ENCODE data around the gene DMRT3.
A peak's percentile ranks its signal among the peaks of the same experiment; 100 is the strongest.

DMRT3 gene

DNA sequence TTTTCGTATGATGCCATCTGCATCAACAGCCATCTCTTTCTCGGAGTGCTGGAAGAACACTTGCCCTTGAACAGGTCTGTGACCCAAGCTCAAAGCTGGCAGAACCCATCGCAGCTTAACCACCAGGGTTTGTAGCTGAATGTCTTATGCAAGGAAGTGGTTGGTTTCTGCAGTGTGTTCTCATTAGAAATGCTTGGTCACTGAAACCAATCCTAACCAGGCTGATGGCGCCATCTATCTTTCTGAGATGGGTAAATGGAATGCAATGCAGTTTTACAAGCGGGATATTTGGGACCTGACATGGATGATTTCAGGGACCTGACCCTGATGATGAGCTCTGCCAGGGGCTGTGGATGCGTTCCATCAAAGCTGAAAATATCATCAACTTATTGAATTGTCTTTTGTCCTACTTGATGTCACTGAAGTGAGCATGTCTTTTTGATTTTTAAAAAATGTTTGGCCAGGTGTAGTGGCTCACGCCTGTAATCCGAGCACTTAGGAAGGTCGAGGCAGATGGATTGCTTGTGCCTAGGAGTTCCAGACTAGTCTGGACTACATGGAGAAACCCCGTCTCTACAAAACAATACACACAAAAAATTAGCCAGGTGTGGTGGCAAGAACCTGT lies 28.7 kb downstream of the DMRT3 start:
- peak; percentile 15 for DNase-seq

DNA sequence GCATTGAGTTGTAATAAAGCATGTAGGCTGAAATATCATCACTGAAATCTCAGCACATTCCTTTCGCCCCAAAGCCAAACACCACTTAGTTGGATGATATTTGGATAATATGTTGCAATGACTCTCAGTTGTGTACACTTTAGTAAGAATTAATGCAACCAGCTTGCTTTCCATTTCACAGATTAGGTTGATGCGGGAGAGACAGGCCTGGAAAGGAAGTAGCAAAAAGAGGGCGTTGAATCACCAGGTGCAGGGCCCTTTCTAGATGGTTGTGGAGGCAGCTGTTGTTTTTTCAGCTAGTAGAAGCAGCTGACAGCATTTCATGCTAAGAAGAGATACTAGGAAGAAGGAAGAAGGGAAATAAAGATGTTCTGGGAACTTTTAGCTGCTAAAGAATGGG lies 30.9 kb downstream of the DMRT3 start:
- DNase-seq = no peak

DNA sequence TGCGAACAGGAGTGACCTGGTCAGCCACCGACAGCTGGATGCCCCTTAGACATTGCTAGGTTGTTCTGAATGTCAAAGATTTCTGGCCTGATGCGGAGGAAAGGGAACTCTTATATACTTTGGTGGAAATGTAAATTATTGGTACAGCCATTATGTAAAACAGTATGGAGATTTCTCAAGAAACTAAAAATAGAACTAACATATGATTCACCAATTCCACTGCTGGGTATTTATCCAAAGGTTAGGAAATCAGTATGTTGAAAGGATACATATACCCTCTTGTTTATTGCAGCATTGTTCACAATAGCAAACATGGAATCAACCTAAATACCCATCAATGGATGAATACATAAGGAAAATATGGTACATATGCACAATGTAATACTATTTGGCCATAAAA lies 31.8 kb downstream of the DMRT3 start:
- DNase-seq = no peak

DNA sequence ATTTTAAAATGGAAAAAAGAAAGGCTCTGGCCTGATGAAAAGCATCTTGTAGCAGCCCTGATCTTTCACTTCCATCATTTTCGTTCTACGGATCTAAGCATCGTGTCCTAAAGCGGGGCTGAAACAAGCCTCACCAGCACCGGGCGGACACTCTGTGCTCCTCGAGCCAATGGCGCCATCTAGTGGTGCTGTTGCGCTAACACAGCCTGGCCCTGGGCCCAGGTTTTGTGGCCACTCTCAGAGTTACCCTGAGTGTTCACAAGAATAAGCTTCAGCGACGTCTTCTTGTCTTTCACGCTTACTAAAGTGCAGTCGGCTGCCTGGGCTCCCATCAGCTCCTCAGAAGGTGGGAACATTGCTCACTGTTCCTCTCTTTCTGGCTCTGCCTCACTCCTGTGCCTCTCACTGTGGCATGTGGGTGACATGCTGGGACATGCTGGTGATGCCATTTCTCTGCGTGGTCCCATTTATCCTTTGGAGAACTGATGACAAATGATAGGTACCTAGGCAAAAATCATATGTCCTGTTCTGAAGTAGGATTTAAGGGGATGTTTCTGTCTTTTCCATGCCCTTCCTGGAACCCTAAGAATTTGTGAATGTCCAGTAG lies 32.7 kb downstream of the DMRT3 start:
- DNase-seq = peak; percentile 69

DNA sequence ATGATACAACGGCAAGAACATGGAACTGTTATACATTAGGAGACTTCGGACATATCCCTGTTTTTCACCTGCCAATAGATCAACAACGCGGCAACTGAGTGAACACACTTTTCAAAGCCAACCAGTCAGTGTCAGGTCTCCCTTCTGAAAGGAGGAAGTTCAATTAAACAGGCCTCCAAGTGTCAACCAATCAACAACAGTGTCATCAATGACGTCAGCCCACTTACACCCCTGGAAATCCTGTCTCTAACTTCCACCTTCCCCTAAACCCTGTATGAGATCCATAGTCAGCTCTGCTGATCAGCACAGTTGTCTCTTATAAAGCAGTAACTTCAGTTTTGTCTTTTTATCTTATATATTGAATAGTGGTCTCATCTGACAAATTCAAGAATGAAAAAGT lies 36.6 kb downstream of the DMRT3 start:
- no peak for DNase-seq

DNA sequence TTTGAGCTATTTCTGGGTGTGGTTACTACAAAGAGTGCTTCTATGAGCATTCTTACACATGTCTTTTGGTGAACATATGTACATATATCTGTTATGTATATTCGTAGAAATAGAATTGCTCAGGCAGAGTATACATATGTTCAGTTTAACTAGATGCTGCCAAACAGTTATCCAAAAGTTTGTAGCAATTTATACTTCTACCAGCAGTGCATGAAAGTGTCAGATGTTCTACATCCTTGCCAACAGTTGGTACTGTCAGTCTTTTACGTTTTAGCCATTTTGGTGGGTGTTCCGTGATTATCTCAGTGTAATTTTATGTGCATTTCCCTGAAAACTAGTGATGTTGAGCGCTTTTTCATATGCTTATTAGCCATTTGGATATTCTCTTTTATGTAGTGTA lies 37.8 kb downstream of the DMRT3 start:
- no peak for DNase-seq

DNA sequence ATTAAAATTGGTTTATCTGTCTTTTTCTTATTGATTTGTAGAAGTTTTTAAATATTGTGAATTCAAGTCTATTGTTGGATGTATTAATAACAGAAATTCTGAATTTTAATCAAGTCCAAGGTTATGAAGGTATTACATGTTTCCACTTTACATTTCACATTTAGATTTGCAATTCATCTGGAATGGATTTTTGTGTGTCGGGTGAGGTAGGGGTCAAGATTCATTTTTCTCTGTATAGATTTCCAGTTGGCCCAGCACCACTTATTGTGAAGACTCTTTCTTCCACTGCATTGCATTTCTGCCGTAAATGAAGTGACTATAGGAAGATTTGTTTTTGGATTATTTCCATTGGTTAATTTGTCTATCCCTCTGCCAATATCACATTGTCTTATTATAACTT lies 38.2 kb downstream of the DMRT3 start:
- no peak for DNase-seq

DNA sequence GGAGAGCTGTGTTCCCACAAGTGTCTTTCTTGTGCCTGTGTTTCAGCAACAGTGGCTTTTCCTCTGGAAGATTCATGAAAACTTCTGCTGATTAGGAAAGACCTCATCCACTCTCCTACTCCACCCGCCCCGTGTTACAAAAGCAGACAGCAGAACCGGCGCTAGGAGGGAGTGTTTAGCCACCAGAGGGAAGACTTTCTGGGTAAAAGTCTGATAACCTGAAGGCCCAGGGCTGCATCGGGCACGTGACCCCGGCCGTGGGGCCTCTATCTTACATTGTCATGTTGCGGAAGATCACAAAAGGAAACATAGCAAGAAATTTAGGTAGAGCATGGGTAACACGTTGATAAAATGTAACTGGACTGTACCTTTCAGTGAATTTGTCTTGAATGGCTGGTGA lies 41.7 kb downstream of the DMRT3 start:
- peak; percentile 24 for DNase-seq

DNA sequence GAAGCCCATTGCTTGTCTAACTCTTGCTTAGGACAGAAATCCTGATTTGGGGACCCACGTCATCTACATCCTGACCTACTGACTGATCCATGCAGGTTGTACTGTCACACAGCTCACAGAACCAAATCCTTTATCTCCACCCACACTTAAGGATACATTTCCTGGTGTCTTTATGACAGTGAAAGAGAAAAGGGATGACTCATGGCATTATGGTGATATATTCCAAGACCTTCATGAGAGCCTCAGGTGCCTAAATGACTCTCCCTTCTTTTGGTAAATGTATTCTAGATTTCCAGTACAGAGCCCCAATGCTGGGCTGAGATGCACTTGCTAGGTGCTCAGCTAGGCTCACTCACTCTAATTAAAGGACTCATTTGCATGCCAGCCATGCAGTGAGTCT lies 47.7 kb downstream of the DMRT3 start:
- DNase-seq = no peak

DNA sequence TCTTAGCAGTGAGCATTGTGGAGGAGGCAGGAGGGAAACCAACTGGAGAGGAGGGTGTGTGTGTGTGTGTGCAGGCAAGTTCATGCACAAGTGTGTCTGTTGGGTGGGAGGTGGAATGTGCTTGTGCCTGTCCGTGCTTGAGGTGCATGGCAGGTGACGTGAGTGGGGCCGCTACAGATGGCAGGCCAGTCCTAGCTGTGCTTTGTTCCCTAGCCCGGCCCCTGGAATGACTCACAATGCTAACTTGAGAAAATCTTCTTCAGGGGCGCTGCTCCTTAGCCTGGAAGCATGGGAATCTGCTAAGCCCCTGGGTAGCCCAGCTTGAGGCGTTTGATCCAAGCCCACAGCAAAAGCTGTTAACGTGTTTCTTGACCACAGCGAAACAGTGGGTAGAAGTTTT lies 48.7 kb downstream of the DMRT3 start:
- DNase-seq = no peak

DNA sequence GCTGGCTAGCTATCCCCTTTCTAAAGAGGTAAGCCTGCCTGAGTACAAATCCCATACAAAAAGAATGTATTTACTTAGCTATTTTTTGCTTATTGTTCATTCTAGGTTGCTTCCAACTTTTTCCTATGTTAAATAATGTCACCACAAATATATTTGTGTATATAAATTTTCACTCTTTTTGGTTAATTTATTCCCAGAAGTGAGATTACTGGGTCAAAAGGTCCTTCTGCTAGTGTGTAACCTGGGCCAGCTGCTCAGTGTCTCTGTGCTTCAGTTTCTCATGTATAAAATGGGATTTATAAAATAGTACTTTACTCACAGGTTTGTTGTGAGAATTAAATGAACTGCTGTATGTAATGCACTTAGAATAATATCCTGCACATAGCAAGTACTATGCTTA lies 49.8 kb downstream of the DMRT3 start:
- DNase-seq = no peak

DNA sequence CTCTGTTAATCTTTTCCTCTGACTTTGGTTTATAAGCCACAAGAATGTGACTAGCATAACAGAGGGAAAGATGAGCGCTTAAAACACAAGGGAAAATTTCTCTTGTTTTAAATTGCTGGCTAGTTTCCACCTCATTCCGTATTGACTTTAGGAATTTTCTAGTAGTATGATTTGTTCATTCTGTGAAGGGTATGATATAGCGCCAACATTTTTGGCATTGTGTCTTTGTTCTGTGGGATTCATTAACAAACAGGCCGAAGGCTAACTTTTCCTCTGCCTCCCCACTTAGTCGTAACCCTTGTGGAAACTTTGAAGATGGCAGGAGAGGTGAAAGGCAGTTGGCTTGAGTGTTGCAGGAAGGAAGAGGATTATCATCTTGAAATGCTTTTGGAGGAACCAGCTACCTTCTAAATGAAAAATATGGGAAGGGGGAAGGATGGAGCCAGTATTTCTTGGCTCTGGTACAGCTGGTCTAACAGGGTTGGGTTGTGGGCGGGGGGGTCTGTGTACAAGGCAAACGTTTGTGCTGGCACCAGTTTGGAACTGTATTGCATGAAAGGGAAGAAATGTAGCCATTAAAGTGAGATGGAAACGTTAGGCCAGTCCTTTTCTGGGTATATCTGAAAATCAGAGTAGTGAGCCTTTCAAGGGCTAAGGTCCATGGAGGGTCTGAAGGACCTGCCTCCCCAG lies 52.2 kb downstream of the DMRT3 start:
- no peak for DNase-seq

DNA sequence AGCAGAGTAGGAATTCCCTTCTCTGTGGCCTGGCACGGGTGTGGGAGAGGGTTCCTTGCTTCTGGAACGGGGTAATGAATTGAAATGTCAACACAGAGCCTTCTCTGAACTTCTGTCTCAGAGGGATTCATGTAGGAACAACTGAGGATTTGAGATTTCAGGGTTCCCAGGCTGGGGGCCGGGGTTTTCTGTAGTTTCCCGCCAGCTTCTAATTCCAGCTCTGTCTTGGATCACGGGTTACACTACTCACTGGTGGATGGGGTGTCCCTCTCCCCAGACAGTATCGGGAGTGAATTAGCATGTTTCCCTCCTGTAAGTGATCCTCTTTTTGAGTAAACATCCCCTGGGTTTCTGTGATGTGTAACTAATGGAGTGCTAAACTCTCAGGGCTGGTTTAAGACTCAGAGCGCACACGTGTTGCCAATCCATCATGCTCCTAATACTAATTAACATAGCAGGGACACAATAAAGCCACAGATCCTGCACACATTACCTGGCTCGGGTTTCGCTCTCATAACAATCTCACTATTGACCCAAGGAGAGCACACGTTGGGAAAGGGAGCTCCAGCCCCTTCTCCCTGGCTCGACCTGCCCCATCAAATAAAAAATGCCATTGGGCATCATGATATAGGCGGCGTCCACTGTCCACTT lies 55.6 kb downstream of the DMRT3 start:
- DNase-seq = no peak

DNA sequence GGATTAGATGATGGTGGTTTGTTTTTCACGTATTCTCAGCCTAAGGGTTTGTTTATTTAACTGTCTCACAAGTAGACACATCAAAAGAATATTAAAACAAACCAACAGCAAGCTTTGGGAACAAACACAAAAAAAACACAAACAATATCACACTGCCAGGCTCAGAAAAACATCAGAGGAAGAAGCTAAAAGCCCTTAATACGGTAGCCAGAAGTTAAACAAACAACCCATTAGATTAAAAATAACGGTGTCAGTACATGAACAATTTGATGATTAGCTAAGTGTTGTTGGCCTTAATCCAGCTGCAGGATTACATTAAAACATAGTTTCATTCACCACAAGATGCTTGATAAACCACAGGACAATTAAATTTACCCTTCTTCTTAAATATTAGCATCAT lies 57.8 kb downstream of the DMRT3 start:
- no peak for DNase-seq

DNA sequence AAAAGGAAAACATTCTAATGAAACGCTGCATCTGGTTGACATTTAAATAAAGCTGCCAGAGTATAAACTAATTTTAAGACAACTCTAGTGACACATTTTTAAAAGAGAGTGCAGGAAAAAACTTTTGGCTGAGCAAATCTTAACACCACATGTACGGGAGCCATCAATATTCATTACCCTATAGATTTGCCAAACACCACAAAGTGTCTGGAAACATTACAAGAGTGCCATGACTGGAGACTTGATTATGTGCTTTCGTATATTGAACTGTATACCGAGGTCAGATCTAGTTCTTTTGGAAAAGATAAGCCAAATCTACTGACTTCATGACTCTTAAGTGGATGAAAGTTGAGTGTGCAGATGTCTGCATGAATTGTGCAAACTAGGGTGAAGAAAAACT lies 63.1 kb downstream of the DMRT3 start:
- DNase-seq = no peak

Measured in CD4-positive, alpha-beta T cell treated with Interleukin-10 for 1 hour (primary cell).